ENCODE results near the gene RHBDL3.

Gene RHBDL3

DNA sequence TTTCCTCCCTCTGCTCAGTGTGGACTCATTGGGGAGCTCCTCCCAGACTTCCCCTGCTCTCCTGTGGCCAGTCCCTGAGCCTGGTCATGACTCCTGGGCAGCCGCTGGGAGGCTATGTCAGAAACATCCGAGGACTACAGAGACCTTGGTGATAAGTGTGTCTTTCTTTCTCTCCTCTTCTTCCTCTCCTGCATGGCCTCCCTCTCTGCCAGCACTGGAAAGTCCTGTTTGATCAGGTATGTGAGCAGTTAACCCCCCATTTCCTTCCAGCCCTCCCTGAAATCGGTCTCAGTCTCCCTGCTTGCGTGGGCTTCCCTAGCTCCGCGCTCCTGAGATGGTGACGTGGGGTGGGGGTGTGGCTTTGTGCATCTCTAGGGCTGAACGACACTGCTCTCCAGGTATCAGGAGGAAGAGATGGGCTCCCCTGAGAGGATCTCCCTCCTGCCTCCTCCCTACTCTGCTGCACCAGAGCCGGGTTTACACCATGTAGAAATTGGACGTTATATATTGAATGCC lies 2.1 kb downstream of the RHBDL3 start:
- DNase-seq = no peak

DNA sequence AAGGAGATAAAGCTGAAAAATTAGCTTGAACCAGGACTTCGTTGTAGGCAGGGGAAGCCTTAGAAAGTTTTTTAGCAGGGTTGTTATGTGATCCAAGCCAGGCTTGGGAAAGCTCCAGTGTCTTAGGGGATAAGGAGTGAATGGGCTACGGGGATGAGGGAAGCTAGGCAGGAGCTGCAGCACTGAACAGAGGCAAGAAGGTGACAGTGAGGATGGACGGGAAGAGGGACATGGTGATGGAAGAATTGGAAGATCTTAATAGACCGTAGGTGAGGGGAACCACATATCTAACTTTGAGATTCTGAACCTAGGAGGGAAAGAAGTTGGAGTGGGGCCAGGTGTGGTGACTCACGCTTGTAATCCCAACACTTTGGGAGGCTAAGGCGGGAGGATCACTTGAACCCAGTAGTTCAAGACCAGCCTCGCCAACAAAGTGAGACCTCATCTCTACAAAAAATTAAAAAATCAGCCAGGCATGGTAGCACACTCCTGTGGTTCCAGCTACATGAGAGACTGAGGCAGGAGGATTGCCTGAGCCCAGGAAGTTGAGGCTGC lies 3.2 kb downstream of the RHBDL3 start:
- DNase-seq = no peak

- DNase-seq = no peak
Measured at GRCh38 chr17:32269377-32269776, 3.7 kb downstream of the RHBDL3 start.

GRCh38 chr17:32271844-32272243 lies 6.2 kb downstream of the RHBDL3 start:
- no peak for DNase-seq

DNA sequence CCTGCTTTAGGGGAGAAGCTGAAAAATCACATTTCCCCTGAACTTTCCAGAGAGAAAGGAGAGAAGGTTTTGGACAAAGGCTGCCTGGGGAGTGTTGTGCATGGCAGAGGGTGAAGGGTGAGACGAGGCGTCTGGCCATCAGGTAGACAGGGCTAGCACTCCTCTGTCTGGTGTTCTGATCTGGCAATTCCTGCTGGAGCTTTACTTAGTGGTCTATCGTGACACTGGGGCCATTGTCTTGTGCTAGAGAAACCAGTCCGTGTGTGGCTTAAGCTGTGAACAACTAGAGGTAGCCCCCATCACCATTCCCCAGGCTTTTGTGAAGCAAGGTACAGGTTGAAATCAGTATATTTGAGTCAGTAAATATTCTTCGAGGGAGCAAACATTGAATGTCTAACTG lies 8.5 kb downstream of the RHBDL3 start:
- DNase-seq = no peak

DNA sequence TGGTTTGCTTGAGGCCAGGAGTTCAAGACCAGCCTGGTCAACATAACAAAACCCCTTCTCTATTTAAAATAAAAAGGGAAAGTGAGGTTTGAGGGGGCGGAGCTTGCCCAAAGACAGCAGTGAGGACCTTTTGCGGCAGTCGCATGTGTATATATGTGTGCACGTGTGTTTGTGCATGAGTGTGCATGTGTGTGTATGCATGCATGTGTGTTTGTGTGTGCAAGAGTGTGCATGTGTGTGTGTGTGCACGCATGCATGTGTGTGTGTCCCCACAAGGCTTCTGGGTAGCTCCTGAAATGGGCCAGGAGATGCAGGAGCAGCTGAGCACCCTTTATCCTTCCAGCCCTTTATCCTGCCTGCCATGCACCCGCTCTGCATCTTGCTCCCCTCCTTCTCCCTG lies 9.0 kb downstream of the RHBDL3 start:
- no peak for DNase-seq

GRCh38 chr17:32275060-32276042 lies 9.7 kb downstream of the RHBDL3 start:
- DNase-seq = no peak

- DNase-seq = no peak
Measured at GRCh38 chr17:32276171-32276601, 10.6 kb downstream of the RHBDL3 start.

DNA sequence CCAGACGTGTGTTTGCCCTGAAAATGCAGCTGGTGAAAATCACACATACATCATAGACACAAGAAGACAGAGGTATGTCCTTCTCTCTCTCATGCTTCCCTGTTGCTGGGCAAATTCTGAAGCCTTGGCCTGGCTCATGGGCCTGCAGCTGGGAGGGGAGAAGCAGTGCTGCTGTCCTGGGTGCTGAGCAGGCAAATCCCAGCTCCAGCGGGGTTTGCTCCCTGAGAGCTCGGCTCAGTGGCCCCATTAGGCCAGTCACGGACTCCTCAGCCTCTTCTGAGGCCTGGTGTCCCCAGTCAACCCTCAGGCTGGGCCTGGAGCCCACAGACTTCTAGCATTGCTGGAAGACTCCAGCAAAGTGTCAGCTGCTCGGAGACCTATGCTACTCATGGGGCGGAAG lies 11.7 kb downstream of the RHBDL3 start:
- DNase-seq = no peak

DNA sequence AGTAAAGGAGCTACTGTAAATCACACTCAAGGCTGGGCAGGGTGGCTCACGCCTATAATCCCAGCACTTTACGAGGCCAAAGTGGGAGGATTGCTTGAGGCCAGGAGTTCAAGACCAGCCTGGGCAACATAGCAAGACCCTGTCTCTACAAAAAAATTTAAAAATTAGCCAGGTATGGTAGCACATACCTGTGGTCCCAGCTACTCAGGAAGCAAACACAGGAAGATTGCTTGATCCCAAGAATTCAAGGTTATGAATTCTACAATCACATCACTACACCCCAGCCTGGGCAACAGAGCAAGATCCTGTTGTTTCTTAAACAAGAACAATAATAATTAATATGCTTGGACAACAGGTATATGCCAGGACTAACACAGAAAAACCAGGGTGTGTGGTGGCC lies 13.2 kb downstream of the RHBDL3 start:
- no peak for DNase-seq

- no peak for DNase-seq
Measured at GRCh38 chr17:32279891-32280716, 14.5 kb downstream of the RHBDL3 start.

DNA sequence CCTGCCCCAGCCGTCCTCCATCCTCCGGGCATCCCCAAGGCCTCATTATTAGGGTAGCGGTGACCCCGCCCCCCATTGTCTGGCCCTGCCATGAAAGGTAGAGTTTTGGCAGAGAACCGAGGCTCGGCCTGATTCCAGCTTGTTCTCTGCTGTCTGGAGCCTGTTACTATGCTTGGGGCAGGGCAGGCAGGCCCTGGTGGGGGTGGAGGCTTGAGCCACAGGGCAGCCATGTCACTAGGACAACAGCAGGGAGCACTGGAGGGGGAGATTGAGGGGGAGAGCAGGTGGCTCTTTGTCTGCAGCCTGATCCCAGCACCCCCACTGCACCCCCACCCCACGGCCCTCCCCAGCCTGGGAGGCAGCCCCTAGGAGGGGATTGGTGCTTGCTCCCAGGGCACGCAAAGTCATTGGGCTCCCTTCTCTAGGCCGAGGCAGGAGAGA lies 15.4 kb downstream of the RHBDL3 start:
- no peak for DNase-seq

GRCh38 chr17:32283745-32284201 lies 18.1 kb downstream of the RHBDL3 start:
- no peak for DNase-seq

DNA sequence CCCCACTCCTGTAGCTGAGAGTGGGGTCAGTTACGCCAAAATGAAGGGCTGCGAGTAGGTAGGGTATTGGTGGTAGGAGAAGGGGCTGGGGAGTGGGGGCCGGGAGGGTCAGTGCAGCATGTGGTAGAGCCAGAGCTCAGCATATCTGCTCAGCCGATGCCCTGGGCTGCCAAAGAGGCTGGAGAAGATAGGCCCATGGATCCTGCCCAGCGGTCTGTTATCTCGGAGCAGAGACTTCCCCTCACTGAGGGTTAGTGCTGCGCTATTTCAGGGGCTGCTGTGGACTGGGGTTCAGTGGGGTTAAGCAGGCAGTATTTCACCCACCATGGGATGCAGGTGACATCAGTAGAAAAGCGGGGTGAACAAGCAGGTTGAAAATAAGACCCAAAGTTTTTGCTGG lies 19.7 kb downstream of the RHBDL3 start:
- DNase-seq = no peak

DNA sequence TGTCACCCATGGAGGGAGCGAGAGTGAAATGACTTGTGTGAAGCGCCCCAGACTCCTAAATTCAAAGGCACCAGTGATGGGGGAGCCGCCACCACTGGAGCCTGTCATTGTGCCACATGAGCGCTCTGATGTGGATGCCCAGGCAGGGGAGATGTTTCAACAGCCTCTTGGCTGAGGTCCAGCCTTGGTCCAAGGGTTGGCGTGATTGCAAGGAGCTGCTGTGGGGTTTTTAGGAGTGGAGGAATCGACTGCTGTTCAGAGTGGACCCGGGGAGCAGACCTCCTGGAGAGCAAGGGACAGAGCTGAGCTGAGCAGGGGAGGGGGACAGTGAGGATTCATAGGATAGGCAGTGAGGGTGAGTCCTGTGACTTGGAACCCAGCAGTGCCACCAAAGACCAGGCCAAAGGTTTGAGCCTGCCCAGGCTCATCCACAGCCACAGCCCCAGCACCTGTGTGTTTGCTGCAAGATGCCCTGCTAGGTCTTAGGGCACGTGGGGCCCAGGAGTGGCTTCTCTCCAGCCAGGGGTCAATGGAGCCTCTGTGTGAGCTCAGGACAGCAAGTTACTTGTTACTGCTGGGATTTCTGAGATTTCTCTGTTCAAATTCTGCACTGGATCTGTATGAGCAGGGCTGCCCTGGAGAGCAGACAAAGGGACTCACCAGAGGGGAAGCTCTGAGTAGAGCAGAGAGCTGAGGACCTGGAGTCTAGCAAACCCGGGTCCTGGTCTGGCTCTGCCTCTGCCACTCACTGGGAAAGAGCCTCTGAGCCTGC lies 20.3 kb downstream of the RHBDL3 start:
- DNase-seq = no peak

DNA sequence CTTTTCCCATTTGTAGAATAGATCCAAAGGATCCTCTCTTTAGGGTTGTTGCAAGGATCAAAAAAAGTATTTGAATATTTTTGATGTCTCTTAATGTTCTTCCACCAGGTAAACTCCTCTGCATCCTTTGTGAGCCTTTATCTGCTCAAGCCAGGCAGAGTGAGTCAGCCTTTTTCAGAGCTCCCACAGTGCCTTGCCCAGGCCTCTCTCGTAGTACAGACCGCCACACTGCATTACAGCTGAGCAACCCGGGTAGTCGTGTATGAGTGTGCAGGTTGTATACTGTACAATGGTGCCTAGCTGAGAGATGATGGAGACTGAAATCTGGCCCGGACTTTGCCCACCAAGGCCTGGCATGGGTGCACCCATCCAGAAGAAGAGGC lies 20.9 kb downstream of the RHBDL3 start:
- DNase-seq = no peak

DNA sequence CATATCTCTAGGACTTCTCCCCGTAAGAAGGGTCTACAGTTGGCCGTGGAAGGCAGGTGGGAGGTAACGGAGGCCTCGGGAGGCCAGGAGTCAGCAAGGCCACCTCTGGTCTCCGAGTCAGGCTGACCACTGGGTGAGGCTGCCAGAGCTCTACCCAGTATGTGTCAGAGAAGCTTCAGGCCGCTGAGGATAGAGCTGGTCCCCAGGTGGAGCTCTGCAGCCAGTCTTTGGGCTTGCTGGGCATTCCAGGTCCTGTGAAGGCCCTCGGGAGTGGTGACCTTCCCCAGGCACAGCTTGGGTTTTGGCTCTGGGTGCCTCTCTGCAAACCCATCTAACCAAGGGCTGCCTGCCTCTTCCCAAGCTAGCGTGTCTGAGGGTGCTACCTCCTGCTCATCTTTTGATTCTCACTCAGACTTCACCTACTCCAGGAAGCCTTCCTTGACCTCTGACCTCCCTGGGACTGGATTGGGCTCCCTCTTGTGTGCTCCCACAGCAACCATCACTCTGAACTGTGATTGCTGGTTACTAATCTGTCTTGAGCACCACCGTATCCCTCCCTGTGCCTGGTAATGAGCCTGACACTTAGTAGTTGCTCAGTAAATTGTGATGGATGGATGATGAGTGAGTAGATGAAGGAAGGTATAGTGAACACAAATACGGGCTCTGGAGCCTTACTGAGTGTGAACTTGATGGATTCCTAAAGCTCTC lies 22.3 kb downstream of the RHBDL3 start:
- no peak for DNase-seq

GRCh38 chr17:32288615-32289014 lies 23.0 kb downstream of the RHBDL3 start:
- DNase-seq = no peak

GRCh38 chr17:32289471-32290070 lies 23.9 kb downstream of the RHBDL3 start:
- DNase-seq = no peak

- no peak for DNase-seq
Measured at GRCh38 chr17:32292094-32292493, 26.5 kb downstream of the RHBDL3 start.

DNA sequence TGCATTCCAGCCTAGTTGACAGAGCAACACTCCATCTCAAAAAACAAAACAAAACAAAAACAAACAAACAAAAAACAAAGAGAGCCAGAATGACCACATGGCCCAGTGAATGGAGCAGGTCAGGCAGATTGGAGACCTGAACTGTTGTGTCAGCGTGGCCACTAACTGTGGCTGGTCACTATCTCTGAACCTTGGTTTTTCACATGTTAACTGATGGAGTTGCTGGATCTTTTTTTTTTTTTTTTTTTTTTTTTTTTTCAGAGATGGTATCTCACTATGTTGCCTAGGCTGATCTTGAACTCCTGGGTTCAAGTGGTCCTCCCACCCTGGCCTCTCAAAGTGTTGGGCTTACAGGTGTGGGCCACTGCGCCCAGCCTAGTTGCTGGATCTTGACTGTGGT lies 31.8 kb downstream of the RHBDL3 start:
- DNase-seq = no peak
